Right hindlimb (tissue), 1 donor: ENCODE data around the gene MRTFB.
"Not testable (repeated sequence)": the region's sequence is repeated elsewhere in the genome, so short reads cannot be mapped to it uniquely, and the experiment has no call there.

Experiments
- DNase-seq: peaks from one replicate; pipeline ENCODE4 v3.0.0-alpha.2; 2018

The MRTFB gene, protein sequence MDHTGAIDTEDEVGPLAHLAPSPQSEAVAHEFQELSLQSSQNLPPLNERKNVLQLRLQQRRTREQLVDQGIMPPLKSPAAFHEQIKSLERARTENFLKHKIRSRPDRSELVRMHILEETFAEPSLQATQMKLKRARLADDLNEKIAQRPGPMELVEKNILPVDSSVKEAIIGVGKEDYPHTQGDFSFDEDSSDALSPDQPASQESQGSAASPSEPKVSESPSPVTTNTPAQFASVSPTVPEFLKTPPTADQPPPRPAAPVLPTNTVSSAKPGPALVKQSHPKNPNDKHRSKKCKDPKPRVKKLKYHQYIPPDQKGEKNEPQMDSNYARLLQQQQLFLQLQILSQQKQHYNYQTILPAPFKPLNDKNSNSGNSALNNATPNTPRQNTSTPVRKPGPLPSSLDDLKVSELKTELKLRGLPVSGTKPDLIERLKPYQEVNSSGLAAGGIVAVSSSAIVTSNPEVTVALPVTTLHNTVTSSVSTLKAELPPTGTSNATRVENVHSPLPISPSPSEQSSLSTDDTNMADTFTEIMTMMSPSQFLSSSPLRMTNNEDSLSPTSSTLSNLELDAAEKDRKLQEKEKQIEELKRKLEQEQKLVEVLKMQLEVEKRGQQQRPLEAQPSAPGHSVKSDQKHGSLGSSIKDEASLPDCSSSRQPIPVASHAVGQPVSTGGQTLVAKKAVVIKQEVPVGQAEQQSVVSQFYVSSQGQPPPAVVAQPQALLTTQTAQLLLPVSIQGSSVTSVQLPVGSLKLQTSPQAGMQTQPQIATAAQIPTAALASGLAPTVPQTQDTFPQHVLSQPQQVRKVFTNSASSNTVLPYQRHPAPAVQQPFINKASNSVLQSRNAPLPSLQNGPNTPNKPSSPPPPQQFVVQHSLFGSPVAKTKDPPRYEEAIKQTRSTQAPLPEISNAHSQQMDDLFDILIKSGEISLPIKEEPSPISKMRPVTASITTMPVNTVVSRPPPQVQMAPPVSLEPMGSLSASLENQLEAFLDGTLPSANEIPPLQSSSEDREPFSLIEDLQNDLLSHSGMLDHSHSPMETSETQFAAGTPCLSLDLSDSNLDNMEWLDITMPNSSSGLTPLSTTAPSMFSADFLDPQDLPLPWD

DNA sequence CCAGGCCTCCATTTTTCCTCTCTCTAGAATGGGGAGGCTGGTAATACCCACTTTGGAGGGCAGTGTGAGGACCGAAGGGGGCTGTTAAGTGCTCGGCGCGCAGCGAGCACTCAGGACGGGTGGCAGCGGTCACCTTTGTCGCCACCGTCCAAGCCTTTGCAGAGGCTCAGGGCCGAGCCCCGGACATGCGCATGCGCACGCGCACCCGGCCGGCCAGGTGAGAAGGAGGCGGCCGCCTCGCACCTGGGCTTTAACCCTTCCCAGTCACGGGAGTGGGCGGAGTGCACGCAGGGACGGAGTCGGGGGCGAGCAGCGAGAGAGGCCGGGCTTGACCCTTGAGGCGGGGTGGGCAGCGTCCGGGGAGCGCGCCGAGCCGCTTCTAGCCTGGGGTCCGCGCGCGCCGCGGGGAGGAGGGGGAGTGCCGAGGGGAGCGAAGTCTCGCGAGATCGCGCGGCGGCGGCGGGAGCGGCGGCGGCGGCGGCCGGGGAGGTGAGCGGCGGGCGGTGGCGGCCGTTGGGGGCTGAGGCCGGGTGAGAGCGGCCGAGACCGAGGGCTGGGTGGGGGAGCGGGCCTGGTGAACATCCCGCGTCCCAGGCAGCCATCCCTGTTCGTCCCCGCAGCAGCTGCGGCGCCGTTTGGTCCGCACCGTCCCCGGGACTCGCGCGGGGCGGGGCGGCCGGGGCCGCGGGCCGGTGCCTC is at the start of gene MRTFB:
MRTFB (plus strand) TSS at position 443 of the 699 bp plus-strand sequence. CDS start 69,288 bp downstream, outside the sequence.
- peak; percentile 84 for DNase-seq

DNA sequence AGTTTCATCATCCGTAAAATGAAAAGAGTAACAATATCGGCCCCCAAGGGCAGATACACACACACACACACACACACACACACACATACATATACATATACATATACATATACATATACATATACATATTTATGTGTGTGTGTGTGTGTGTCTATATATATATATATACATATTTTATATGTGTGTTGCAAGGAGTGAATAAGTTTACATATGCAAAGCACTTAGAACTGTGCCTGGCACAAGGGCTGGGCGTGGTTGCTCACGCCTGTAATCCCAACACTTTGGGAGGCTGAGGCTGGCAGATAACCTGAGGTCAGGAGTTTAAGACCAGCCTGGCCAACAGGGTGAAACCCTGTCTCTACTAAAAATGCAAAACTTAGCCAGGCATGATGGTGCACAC is 47.6 kb upstream of the MRTFB start:
- not testable (repeated sequence) for DNase-seq

GRCh38 chr16:14024283-14024682 is 46.8 kb upstream of the MRTFB start:
- DNase-seq, result no peak

GRCh38 chr16:14026572-14027285 is 44.4 kb upstream of the MRTFB start:
- no peak for DNase-seq

GRCh38 chr16:14028202-14028601 is 42.9 kb upstream of the MRTFB start:
- DNase-seq, result no peak

- DNase-seq, result no peak
These were observed 41.5 kb upstream of the MRTFB start for GRCh38 chr16:14029658-14030057.

DNA sequence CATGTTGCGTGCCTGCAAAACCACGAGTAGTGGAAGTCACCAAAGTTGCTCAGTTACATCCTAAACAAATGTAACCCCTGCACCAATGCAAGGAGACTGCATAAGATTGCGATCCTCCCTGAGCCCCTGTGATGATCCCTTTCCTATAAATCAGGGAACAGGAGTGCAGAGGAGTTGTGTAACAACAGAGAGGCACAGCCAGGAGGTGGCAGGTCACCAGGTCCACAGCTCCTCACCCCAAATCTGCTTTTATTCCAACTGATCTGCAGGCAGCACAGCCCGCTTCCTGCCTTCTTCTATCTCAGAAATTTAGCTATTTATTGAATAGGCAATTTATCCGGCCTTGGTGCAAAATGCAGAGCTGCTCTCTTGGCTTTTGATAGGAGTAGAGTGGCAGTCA is 36.0 kb upstream of the MRTFB start:
- DNase-seq, result no peak

GRCh38 chr16:14036889-14037288 is 34.2 kb upstream of the MRTFB start:
- DNase-seq, result no peak

GRCh38 chr16:14037960-14038359 is 33.2 kb upstream of the MRTFB start:
- no peak for DNase-seq

- no peak for DNase-seq
These were observed 30.0 kb upstream of the MRTFB start for GRCh38 chr16:14041164-14041563.

- no peak for DNase-seq
These were observed 28.4 kb upstream of the MRTFB start for GRCh38 chr16:14042706-14043105.

DNA sequence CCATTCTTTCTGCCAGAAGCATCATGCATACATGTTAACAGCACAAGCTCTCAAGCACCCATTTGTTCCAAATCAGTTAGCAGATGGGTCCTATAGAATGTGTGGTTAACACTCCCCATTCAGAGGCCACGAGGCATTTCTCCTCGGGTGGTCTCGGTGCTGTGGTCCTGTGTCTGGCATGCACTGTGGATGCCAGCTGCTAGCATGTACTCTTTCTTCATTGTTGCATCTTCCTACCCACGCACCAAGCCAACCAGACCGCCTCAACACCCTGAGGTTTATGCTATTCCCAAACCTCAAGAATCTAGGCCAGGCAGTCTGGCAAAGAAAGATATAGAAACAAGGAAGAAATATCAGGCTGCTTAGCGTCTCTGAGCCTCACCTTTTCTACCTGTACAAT is 27.8 kb upstream of the MRTFB start:
- no peak for DNase-seq

DNA sequence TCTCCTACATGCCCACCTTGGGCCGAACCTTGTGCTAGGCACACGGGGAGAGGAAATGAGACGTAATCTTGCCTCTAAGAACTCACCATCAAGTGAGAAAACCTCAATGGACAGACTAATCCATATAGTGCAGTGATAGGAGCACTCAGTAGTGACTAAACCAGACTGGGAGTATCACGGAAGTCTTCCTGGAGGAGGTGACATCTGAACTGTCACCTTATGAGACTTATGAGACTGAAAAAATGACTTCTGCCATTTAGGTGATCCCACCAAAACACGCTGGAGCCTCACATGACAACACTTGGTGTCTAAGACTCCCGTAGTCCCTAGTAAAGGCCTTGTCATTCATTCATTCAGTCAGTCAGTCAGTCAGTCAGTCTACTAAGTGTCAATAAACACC is 27.3 kb upstream of the MRTFB start:
- no peak for DNase-seq

DNA sequence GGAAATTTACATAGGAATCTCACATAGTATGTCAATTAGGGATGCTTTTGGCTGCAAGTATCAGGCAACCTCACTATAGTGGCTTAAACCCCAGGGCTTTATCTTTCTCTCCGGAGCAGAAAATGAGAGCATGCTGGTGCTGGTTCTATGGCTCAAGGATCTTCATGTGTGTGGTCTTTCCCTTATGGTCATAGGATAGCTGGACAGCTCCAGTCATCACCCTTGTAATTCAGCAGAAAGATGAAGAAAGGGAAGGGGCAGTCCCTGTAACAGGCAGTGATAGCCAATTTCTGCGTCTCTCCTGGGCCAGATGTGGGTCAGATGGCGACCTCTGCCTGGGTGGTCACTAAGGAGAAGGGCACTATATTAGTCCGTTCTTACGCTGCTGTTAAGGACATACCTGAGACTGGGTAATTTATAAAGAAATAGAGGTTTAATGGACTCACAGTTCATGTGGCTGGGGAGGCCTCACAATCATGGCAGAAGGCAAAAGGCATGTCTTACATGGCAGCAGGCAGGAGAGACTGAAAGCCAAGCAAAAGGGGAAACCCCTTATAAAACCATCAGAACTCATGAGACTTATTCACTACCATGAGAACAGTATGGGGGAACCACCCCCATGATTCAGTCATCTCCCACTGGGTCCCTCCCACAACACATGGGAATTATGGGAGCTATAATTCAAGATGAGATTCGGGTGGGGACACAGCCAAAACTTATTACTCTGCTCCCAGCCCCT is 23.8 kb upstream of the MRTFB start:
- not testable (repeated sequence) for DNase-seq

- no peak for DNase-seq
These were observed 20.7 kb upstream of the MRTFB start for GRCh38 chr16:14050291-14051027.

GRCh38 chr16:14051103-14051729 is 19.9 kb upstream of the MRTFB start:
- DNase-seq, result no peak

- no peak for DNase-seq
These were observed 14.1 kb upstream of the MRTFB start for GRCh38 chr16:14056970-14057369.

- DNase-seq, result no peak
These were observed 13.2 kb upstream of the MRTFB start for GRCh38 chr16:14057878-14058382.

DNA sequence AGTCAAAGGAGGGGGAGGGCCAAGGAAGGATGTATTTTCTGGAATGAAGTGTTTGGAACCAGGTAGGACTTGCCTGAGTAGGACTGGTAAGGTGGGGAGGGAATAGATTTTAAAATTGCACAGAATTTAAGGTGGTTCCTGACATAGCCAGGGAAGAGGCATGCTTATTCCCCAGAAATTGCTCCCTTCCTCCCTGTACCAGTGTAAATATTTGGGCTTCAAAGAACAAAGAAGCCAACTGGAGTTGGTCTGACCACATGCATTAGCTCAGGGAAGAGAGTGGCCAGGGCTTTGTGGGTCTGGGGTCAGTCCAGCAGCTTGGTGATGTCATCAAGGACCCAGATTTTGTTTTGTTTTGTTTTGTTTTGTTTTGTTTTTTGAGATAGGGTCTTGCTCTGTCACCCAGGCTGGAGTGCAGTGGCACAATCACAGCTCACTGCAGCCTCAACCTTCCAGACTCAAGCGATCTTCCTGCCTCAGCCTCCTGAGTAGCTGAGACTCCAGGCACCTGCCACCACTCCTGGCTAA is 9.3 kb upstream of the MRTFB start:
- DNase-seq, result no peak

DNA sequence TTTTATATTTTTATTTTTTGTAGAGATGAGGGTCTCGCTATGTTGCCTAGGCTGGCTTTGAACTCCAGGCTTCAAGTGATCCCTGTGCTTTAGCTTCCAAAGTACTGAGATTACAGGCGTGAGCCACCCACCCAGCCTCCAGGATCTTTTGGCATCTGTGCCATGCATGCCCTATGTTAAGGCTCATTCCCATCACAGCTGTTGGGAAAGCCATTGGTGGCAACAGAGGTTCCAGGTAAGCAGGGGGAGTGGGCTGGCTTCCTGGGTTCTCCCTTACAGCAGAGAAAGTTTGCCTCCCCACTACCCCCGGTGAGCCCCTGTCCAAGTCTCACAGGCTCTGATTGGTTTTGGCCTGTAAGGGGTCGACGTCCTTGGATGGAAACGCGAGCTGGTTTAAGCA is 8.9 kb upstream of the MRTFB start:
- no peak for DNase-seq
